Stimulated activated CD4-positive, alpha-beta T cell treated with anti-CD3 and anti-CD28 coated beads, TNF-alpha, amount 100 ng/mL, for 4 hours (primary cell): ENCODE results near the gene MAGI2.
"Not testable (repeated sequence)": the region's sequence is repeated elsewhere in the genome, so short reads cannot be mapped to it uniquely, and the experiment has no call there.

Experiments used
- DNase-seq, 3 experiments: peaks; one replicate each; pipeline ENCODE4 v3.0.0-alpha.2; 2020; ENCODE audit warnings: low read depth in 3 of 3

MAGI2 gene

GRCh38 chr7:78642751-78643150 lies 810.7 kb downstream of the MAGI2 start:
- DNase-seq, result no peak

- no peak for DNase-seq
These were observed 815.1 kb downstream of the MAGI2 start for GRCh38 chr7:78638364-78638763.

GRCh38 chr7:78636727-78637126 lies 816.7 kb downstream of the MAGI2 start:
- no peak for DNase-seq

- no peak for DNase-seq
These were observed 818.3 kb downstream of the MAGI2 start for GRCh38 chr7:78635026-78635793.

GRCh38 chr7:78634093-78634492 lies 819.4 kb downstream of the MAGI2 start:
- DNase-seq, result no peak

GRCh38 chr7:78620920-78621319 lies 832.5 kb downstream of the MAGI2 start:
- no peak for DNase-seq

GRCh38 chr7:78616539-78616938 lies 836.9 kb downstream of the MAGI2 start:
- DNase-seq, result no peak

- no peak for DNase-seq
These were observed 844.2 kb downstream of the MAGI2 start for GRCh38 chr7:78609281-78609680.

GRCh38 chr7:78607099-78607498 lies 846.4 kb downstream of the MAGI2 start:
- no peak for DNase-seq

- DNase-seq, result no peak
These were observed 848.3 kb downstream of the MAGI2 start for GRCh38 chr7:78605119-78605518.

- DNase-seq, result no peak
These were observed 851.7 kb downstream of the MAGI2 start for GRCh38 chr7:78601728-78602127.

- DNase-seq, result no peak
These were observed 859.3 kb downstream of the MAGI2 start for GRCh38 chr7:78594156-78594555.

GRCh38 chr7:78588393-78588792 lies 865.1 kb downstream of the MAGI2 start:
- no peak for DNase-seq

- no peak for DNase-seq
These were observed 865.9 kb downstream of the MAGI2 start for GRCh38 chr7:78587443-78588044.

- no peak for DNase-seq
These were observed 867.5 kb downstream of the MAGI2 start for GRCh38 chr7:78585980-78586379.

- no peak for DNase-seq
These were observed 874.8 kb downstream of the MAGI2 start for GRCh38 chr7:78578686-78579085.

- not testable (repeated sequence) for DNase-seq
These were observed 876.1 kb downstream of the MAGI2 start for GRCh38 chr7:78577174-78577952.

GRCh38 chr7:78576236-78576635 lies 877.2 kb downstream of the MAGI2 start:
- no peak for DNase-seq

- DNase-seq, result no peak
These were observed 882.2 kb downstream of the MAGI2 start for GRCh38 chr7:78571292-78571691.

- DNase-seq, result no peak
These were observed 884.8 kb downstream of the MAGI2 start for GRCh38 chr7:78568690-78569089.

GRCh38 chr7:78567836-78568235 lies 885.6 kb downstream of the MAGI2 start:
- no peak for DNase-seq

GRCh38 chr7:78565784-78566183 lies 887.7 kb downstream of the MAGI2 start:
- DNase-seq, result no peak

- DNase-seq, result no peak
These were observed 890.3 kb downstream of the MAGI2 start for GRCh38 chr7:78563191-78563590.
